ENCODE measurements around the gene TRPC3. TPM values are rescaled to one million over a fixed set of nuclear protein-coding genes. Genes with fewer than 3 reads are reported as not detected.

The TRPC3 gene
- total and polyA plus RNA-seq, 2 of the 8 experiments (the other 6 are each of a cell fraction or from before 2014, with no cell fraction given), result 0.37 to 0.41 TPM

DNA sequence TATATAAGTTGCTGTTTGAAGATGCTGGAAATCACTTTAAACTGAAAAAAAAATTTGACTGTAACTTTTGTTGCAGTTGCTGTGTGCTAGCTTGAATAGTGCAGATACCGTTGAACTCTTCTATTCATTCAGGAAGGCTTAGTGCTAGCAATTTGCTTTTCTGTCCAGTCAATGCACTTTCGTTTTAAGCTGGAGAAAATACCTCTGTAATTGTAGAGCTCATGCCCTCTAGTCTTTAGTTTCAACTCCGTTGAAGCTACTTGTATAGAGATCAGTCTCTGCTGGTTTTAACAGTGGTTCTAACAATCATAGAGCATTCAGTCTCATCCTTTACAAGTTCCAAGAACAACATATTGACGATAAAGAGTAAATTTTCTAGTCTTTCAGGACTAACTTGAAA is 49.0 kb upstream of the TRPC3 start (continued):
- TF ChIP-seq, protein P1, sequence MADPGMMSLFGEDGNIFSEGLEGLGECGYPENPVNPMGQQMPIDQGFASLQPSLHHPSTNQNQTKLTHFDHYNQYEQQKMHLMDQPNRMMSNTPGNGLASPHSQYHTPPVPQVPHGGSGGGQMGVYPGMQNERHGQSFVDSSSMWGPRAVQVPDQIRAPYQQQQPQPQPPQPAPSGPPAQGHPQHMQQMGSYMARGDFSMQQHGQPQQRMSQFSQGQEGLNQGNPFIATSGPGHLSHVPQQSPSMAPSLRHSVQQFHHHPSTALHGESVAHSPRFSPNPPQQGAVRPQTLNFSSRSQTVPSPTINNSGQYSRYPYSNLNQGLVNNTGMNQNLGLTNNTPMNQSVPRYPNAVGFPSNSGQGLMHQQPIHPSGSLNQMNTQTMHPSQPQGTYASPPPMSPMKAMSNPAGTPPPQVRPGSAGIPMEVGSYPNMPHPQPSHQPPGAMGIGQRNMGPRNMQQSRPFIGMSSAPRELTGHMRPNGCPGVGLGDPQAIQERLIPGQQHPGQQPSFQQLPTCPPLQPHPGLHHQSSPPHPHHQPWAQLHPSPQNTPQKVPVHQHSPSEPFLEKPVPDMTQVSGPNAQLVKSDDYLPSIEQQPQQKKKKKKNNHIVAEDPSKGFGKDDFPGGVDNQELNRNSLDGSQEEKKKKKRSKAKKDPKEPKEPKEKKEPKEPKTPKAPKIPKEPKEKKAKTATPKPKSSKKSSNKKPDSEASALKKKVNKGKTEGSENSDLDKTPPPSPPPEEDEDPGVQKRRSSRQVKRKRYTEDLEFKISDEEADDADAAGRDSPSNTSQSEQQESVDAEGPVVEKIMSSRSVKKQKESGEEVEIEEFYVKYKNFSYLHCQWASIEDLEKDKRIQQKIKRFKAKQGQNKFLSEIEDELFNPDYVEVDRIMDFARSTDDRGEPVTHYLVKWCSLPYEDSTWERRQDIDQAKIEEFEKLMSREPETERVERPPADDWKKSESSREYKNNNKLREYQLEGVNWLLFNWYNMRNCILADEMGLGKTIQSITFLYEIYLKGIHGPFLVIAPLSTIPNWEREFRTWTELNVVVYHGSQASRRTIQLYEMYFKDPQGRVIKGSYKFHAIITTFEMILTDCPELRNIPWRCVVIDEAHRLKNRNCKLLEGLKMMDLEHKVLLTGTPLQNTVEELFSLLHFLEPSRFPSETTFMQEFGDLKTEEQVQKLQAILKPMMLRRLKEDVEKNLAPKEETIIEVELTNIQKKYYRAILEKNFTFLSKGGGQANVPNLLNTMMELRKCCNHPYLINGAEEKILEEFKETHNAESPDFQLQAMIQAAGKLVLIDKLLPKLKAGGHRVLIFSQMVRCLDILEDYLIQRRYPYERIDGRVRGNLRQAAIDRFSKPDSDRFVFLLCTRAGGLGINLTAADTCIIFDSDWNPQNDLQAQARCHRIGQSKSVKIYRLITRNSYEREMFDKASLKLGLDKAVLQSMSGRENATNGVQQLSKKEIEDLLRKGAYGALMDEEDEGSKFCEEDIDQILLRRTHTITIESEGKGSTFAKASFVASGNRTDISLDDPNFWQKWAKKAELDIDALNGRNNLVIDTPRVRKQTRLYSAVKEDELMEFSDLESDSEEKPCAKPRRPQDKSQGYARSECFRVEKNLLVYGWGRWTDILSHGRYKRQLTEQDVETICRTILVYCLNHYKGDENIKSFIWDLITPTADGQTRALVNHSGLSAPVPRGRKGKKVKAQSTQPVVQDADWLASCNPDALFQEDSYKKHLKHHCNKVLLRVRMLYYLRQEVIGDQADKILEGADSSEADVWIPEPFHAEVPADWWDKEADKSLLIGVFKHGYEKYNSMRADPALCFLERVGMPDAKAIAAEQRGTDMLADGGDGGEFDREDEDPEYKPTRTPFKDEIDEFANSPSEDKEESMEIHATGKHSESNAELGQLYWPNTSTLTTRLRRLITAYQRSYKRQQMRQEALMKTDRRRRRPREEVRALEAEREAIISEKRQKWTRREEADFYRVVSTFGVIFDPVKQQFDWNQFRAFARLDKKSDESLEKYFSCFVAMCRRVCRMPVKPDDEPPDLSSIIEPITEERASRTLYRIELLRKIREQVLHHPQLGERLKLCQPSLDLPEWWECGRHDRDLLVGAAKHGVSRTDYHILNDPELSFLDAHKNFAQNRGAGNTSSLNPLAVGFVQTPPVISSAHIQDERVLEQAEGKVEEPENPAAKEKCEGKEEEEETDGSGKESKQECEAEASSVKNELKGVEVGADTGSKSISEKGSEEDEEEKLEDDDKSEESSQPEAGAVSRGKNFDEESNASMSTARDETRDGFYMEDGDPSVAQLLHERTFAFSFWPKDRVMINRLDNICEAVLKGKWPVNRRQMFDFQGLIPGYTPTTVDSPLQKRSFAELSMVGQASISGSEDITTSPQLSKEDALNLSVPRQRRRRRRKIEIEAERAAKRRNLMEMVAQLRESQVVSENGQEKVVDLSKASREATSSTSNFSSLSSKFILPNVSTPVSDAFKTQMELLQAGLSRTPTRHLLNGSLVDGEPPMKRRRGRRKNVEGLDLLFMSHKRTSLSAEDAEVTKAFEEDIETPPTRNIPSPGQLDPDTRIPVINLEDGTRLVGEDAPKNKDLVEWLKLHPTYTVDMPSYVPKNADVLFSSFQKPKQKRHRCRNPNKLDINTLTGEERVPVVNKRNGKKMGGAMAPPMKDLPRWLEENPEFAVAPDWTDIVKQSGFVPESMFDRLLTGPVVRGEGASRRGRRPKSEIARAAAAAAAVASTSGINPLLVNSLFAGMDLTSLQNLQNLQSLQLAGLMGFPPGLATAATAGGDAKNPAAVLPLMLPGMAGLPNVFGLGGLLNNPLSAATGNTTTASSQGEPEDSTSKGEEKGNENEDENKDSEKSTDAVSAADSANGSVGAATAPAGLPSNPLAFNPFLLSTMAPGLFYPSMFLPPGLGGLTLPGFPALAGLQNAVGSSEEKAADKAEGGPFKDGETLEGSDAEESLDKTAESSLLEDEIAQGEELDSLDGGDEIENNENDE (IDR thresholded peaks at IDR 0.05; ENCODE audit: insufficient replicate concordance, low read length), result no peak
- TF ChIP-seq, protein P2, sequence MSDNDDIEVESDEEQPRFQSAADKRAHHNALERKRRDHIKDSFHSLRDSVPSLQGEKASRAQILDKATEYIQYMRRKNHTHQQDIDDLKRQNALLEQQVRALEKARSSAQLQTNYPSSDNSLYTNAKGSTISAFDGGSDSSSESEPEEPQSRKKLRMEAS (IDR thresholded peaks at IDR 0.05), result no peak
- no peak for TF ChIP-seq PHF8 (conservative IDR thresholded peaks at IDR 0.05; ENCODE audit: low read depth, low read length)
